A673 (cell line): ENCODE measurements around the gene PLCB2.

Experiments
- EZH2 ChIP-seq: fragments of 200-600 bp; sonication (generic); IDR thresholded peaks from 2 replicates; pipeline ENCODE4 v1.6.1; 2017; ENCODE audit warnings: borderline replicate concordance, low read depth, mild to moderate bottlenecking, mixed read lengths, antibody characterized with exemption, low read length; ENCODE audit not compliant: poor library complexity, severe bottlenecking
- TF ChIP-seq, protein P1 (sequence below): fragments of 300-800, 200-600 bp; sonication (generic); conservative IDR thresholded peaks from 2 replicates; pipeline ENCODE4 v1.5.1; 2017; ENCODE audit warnings: low read depth, mild to moderate bottlenecking, antibody characterized with exemption, low read length, moderate library complexity, mixed read lengths

DNA sequence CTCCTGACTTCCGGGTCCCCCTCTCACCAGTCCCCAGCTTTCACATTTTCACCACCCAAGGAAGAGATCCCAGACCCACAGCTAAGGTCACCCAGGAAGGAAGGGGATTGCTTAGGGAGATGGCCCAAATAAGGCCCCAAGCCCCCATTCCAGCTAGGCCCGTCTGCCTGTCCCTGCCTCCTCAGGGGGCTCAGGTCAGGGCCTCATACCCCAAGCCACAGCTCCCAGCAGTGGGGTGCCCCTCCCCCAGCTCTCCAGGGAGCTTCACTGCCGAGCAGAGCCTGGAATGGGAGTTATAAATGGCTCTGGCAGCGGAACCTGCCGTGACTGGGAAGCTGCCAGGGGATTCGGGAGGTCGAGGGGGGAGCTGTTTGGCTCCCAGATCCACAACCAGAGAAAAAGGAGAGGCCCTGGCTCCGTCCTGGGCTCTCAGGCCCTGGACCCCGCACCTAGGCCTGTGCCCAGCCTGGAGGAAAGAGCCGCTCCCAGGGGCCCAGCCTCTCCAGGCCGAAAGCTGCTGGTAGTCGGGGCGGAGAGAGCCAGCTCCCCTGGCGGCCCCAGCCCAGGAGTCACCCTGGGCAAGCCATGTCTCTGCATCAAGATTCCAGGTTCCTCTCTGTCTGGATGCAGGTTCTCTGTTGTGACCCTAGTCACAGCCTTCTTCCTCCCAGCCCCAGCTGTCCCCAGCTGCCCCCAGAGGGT is 32.5 kb upstream of the PLCB2 start:
- TF ChIP-seq, protein P1, sequence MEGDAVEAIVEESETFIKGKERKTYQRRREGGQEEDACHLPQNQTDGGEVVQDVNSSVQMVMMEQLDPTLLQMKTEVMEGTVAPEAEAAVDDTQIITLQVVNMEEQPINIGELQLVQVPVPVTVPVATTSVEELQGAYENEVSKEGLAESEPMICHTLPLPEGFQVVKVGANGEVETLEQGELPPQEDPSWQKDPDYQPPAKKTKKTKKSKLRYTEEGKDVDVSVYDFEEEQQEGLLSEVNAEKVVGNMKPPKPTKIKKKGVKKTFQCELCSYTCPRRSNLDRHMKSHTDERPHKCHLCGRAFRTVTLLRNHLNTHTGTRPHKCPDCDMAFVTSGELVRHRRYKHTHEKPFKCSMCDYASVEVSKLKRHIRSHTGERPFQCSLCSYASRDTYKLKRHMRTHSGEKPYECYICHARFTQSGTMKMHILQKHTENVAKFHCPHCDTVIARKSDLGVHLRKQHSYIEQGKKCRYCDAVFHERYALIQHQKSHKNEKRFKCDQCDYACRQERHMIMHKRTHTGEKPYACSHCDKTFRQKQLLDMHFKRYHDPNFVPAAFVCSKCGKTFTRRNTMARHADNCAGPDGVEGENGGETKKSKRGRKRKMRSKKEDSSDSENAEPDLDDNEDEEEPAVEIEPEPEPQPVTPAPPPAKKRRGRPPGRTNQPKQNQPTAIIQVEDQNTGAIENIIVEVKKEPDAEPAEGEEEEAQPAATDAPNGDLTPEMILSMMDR, result no peak
- TF ChIP-seq EZH2, result no peak
